SK-N-SH (cell line): ENCODE measurements around the gene PAK1. TPM values are rescaled to one million over a fixed set of nuclear protein-coding genes. Genes with fewer than 3 reads are reported as not detected.

ENCODE experiments used
- CTCF ChIA-PET: fragments of 300-600, 350-600 bp; formaldehyde crosslinking; extraction: SDS; loops from one replicate; lab custom pipeline; 2021; lab: Yijun Ruan, JAX
- POLR2A ChIA-PET: fragments of 350-600 bp; sonication (Branson Sonifier 250); formaldehyde crosslinking; extraction: SDS; loops from one replicate; lab custom pipeline; 2020; ENCODE audit warnings: antibody characterized with exemption, inconsistent platforms; lab: Yijun Ruan, JAX
- DNase-seq: peaks from one replicate; pipeline ENCODE4 v3.0.0; 2012
- H2AFZ ChIP-seq: fragments of 200-600 bp; sonication (generic); 2 replicates; pipeline ENCODE4 v1.8.1; 2016; ENCODE audit warnings: antibody characterized with exemption, mild to moderate bottlenecking, low read depth
- H3F3A ChIP-seq: fragments of 200-600 bp; sonication (generic); replicated peaks from 2 replicates; pipeline ENCODE3; 2016; ENCODE audit warnings: antibody characterized with exemption, mild to moderate bottlenecking; ENCODE audit not compliant: insufficient read depth
- H3K27ac ChIP-seq, 2 experiments: fragments of 200-500 bp in 1 of 2; fragments of 200-600 bp in 1 of 2; sonication (Bioruptor generic) in 1 of 2; sonication (generic), shearing (Covaris generic) in 1 of 2; 2 replicates each; pipeline versions ENCODE4 v1.5.1 to v1.6.1; 2014 to 2016; ENCODE audit warnings: low read depth in 2 of 2, inconsistent platforms in 1 of 2, low read length in 1 of 2, mild to moderate bottlenecking in 1 of 2, mixed read lengths in 1 of 2
- H3K27me3 ChIP-seq: fragments of 200-600 bp; sonication (generic), shearing (Covaris generic); 2 replicates; pipeline ENCODE4 v1.6.1; 2016; ENCODE audit warnings: mixed run types; ENCODE audit not compliant: insufficient read depth
- H3K36me3 ChIP-seq, 2 experiments: fragments of 200-500 bp in 1 of 2; fragments of 200-600 bp in 1 of 2; sonication (Bioruptor generic) in 1 of 2; sonication (generic) in 1 of 2; replicated peaks in 1 of 2; 2 replicates each; pipeline versions ENCODE3 to v1.5.1; 2014 to 2016; ENCODE audit warnings: low read length in 1 of 2, mild to moderate bottlenecking in 1 of 2; ENCODE audit not compliant: insufficient read depth in 2 of 2, control insufficient read depth in 1 of 2
- H3K4me1 ChIP-seq, 2 experiments: fragments of 200-500 bp in 1 of 2; fragments of 200-600 bp in 1 of 2; sonication (Bioruptor generic) in 1 of 2; sonication (generic), shearing (Covaris generic) in 1 of 2; 2 replicates each; pipeline versions ENCODE4 v1.5.1 to v1.6.1; 2014 to 2016; ENCODE audit warnings: low read depth in 1 of 2, low read length in 1 of 2, mixed run types in 1 of 2; ENCODE audit not compliant: insufficient read depth in 2 of 2, control insufficient read depth in 1 of 2
- H3K4me2 ChIP-seq: fragments of 200-600 bp; sonication (generic), shearing (Covaris generic); 2 replicates; pipeline ENCODE4 v1.6.1; 2017; ENCODE audit warnings: mixed run types
- H3K4me3 ChIP-seq, 2 experiments: fragments of 200-500 bp in 1 of 2; fragments of 200-600 bp in 1 of 2; sonication (Bioruptor generic) in 1 of 2; sonication (generic), shearing (Covaris generic) in 1 of 2; 2 replicates each; pipeline versions ENCODE4 v1.5.1 to v1.8.1; 2014 to 2016; ENCODE audit warnings: low read depth in 2 of 2, inconsistent platforms in 1 of 2, low read length in 1 of 2, mild to moderate bottlenecking in 1 of 2, mixed read lengths in 1 of 2, moderate library complexity in 1 of 2
- H3K79me2 ChIP-seq: fragments of 200-600 bp; sonication (generic); 2 replicates; pipeline ENCODE4 v1.8.1; 2017; ENCODE audit warnings: mild to moderate bottlenecking; ENCODE audit not compliant: insufficient read depth
- H3K9ac ChIP-seq: fragments of 200-600 bp; sonication (generic); 2 replicates; pipeline ENCODE4 v1.6.1; 2017; ENCODE audit warnings: mixed run types
- H3K9me2 ChIP-seq: fragments of 200-600 bp; sonication (generic); 2 replicates; pipeline ENCODE4 v1.6.1; 2017; ENCODE audit warnings: mixed run types
- H3K9me3 ChIP-seq: fragments of 200-600 bp; sonication (generic); 2 replicates; pipeline ENCODE4 v1.6.1; 2017; ENCODE audit warnings: mixed run types, mild to moderate bottlenecking, moderate library complexity
- H4K20me1 ChIP-seq: fragments of 200-600 bp; sonication (generic); 2 replicates; pipeline ENCODE4 v1.6.1; 2017; ENCODE audit warnings: mild to moderate bottlenecking, mixed run types; ENCODE audit not compliant: insufficient read depth
- CHD2 ChIP-seq: fragments of 150-350 bp; IDR thresholded peaks from 2 replicates; pipeline ENCODE4 v1.6.1; 2018; ENCODE audit warnings: low read length; ENCODE audit not compliant: partially characterized antibody
- ELF1 ChIP-seq: IDR thresholded peaks from 2 replicates; pipeline ENCODE4 v1.4.0; 2012
- EP300 ChIP-seq, 2 experiments: IDR thresholded peaks; 2 replicates each; pipeline versions ENCODE4 v1.4.0 to v1.6.1; 2012; ENCODE audit warnings: borderline replicate concordance in 1 of 2, low read depth in 1 of 2, low read length in 1 of 2
- FOXJ3 ChIP-seq: sonication (generic); formaldehyde crosslinking; IDR thresholded peaks from 2 replicates; pipeline ENCODE4 v1.5.1; 2020; ENCODE audit warnings: mild to moderate bottlenecking, missing genetic modification reagents
- FOXM1 ChIP-seq: IDR thresholded peaks from 2 replicates; pipeline ENCODE4 v1.4.0; 2012; ENCODE audit warnings: low read depth, mild to moderate bottlenecking
- MEF2A ChIP-seq: IDR thresholded peaks from 2 replicates; pipeline ENCODE4 v1.4.0; 2012; ENCODE audit warnings: low read depth, borderline replicate concordance
- MXI1 ChIP-seq: IDR thresholded peaks from 2 replicates; pipeline ENCODE4 v1.6.1; 2012; ENCODE audit warnings: mild to moderate bottlenecking, low read depth, low read length, improper control_type of control experiment
- NFIC ChIP-seq: IDR thresholded peaks from 2 replicates; pipeline ENCODE4 v1.4.0; 2012; ENCODE audit warnings: borderline replicate concordance
- RFX5 ChIP-seq: IDR thresholded peaks from 2 replicates; pipeline ENCODE4 v1.6.1; 2012; ENCODE audit warnings: mild to moderate bottlenecking, improper control_type of control experiment, low read length
- RXRA ChIP-seq: IDR thresholded peaks from 2 replicates; pipeline ENCODE4 v1.4.0; 2012; ENCODE audit warnings: low read depth, mild to moderate bottlenecking, borderline replicate concordance
- TAF1 ChIP-seq: IDR thresholded peaks from 2 replicates; pipeline ENCODE4 v1.6.1; 2012; ENCODE audit warnings: low read depth, mild to moderate bottlenecking, low read length, moderate library complexity, borderline replicate concordance
- TEAD4 ChIP-seq: IDR thresholded peaks from 2 replicates; pipeline ENCODE4 v1.4.0; 2012; ENCODE audit warnings: mild to moderate bottlenecking, borderline replicate concordance; ENCODE audit not compliant: insufficient read depth
- YY1 ChIP-seq: IDR thresholded peaks from 2 replicates; pipeline ENCODE4 v1.4.0; 2012; ENCODE audit warnings: low read depth, mild to moderate bottlenecking
- WGBS: methylation state at CpG from one replicate; pipeline ENCODE4 v1.1.6; 2017; ENCODE audit warnings: low lambda C conversion rate; 5-methylcytosine and 5-hydroxymethylcytosine counted together
- polyA plus RNA-seq, 3 experiments: library from polyadenylated mRNA; depleted of rRNA; stranded (reverse); fragments of >200 nt; gene quantifications; 2 replicates each; pipeline ENCODE4 v1.2.3, GENCODE V29; 2012
- TF ChIP-seq, protein P1 (sequence below): IDR thresholded peaks from 2 replicates; pipeline ENCODE4 v1.6.1; 2012; ENCODE audit warnings: mild to moderate bottlenecking, low read depth, low read length, moderate library complexity
- TF ChIP-seq, protein P2 (sequence below): fragments of 150-350 bp; IDR thresholded peaks from 2 replicates; pipeline ENCODE4 v1.6.1; 2017; ENCODE audit warnings: antibody characterized with exemption, low read length, low read depth, borderline replicate concordance
- TF ChIP-seq, protein P3 (sequence below): IDR thresholded peaks from 2 replicates; pipeline ENCODE4 v1.4.0; 2012; ENCODE audit warnings: low read depth
- TF ChIP-seq, protein P4 (sequence below): fragments of 150-350 bp; IDR thresholded peaks from 2 replicates; pipeline ENCODE4 v1.6.1; 2016; ENCODE audit warnings: mild to moderate bottlenecking, low read depth, low read length
- TF ChIP-seq, protein P5 (sequence below): IDR thresholded peaks from 2 replicates; pipeline ENCODE4 v1.4.0; 2012; ENCODE audit warnings: low read depth, borderline replicate concordance

The PAK1 gene
- polyA plus RNA-seq, 1 of the 3 experiments (the other 2 are of a cell fraction) = 17.9 TPM

DNA sequence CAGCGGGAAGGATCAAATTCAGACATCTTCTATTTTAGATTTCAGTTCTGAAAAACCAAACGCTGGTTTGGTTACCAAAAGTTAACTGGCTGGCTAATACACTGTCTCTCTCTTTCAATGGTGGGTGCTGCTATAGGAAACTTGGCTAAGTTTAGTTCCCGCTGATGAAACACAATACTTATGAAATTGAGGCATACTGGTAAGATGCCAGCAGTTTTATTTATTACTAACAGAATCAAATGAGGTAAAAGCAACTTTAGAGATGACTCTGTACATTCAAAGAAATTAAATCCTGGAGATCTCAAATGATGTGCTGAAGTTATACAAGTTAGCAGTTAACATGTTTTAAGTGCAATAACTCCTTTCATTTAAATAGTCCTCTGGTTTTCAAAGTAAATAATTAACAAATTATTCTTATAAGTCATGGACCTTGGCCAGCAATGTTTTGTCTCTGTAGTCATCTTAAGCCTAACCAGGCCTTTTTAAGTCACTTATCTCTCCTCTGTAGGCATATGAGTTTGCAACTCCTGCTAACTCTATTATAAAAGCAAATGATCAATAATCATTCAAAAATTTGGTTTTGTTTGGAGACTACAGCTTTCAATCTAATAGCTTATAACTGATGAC, 54.8 kb downstream of the PAK1 start:
- H3K9ac ChIP-seq = no peak overlapping the region
- ChIA-PET POLR2A (no interaction called here), CTCF (interaction anchor here (0.7 to 1.1 kb wide), 2 partner anchors 51 to 230 kb away, joined by 3 read pairs; no protein-coding TSS in a partner anchor)
- no peaks in the 10 kb centered on the region for H3K27me3 ChIP-seq
- no peaks in the 10 kb centered on the region for H3K36me3 ChIP-seq
- no peaks in the 10 kb centered on the region for H3K9me3 ChIP-seq
- H3K27ac ChIP-seq = no peak overlapping the region; a peak in 1 of 4 replicates
- no peaks in the 10 kb centered on the region for H3K79me2 ChIP-seq
- WGBS = 87% methylated on average over 3 of the region's 3 CpGs
- no peak overlapping the region for H2AFZ ChIP-seq
- H3K4me1 ChIP-seq = peaks cover 0 to 8% of the 10 kb centered on the region in 2 experiments; a peak in 1 of 4 replicates
- TF ChIP-seq, protein P1, sequence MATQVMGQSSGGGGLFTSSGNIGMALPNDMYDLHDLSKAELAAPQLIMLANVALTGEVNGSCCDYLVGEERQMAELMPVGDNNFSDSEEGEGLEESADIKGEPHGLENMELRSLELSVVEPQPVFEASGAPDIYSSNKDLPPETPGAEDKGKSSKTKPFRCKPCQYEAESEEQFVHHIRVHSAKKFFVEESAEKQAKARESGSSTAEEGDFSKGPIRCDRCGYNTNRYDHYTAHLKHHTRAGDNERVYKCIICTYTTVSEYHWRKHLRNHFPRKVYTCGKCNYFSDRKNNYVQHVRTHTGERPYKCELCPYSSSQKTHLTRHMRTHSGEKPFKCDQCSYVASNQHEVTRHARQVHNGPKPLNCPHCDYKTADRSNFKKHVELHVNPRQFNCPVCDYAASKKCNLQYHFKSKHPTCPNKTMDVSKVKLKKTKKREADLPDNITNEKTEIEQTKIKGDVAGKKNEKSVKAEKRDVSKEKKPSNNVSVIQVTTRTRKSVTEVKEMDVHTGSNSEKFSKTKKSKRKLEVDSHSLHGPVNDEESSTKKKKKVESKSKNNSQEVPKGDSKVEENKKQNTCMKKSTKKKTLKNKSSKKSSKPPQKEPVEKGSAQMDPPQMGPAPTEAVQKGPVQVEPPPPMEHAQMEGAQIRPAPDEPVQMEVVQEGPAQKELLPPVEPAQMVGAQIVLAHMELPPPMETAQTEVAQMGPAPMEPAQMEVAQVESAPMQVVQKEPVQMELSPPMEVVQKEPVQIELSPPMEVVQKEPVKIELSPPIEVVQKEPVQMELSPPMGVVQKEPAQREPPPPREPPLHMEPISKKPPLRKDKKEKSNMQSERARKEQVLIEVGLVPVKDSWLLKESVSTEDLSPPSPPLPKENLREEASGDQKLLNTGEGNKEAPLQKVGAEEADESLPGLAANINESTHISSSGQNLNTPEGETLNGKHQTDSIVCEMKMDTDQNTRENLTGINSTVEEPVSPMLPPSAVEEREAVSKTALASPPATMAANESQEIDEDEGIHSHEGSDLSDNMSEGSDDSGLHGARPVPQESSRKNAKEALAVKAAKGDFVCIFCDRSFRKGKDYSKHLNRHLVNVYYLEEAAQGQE = no peak
- TF ChIP-seq NFIC = no peak
- no peak for TF ChIP-seq ELF1
- no peak for TF ChIP-seq FOXM1
- TF ChIP-seq, protein P2, sequence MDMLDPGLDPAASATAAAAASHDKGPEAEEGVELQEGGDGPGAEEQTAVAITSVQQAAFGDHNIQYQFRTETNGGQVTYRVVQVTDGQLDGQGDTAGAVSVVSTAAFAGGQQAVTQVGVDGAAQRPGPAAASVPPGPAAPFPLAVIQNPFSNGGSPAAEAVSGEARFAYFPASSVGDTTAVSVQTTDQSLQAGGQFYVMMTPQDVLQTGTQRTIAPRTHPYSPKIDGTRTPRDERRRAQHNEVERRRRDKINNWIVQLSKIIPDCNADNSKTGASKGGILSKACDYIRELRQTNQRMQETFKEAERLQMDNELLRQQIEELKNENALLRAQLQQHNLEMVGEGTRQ = no peak
- no peak for TF ChIP-seq TEAD4
- TF ChIP-seq MXI1 = no peak
- TF ChIP-seq, protein P3, sequence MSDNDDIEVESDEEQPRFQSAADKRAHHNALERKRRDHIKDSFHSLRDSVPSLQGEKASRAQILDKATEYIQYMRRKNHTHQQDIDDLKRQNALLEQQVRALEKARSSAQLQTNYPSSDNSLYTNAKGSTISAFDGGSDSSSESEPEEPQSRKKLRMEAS = no peak
- no peak for TF ChIP-seq MEF2A
- no peak for TF ChIP-seq RXRA
- no peak for TF ChIP-seq FOXJ3
- TF ChIP-seq YY1 = no peak
- TF ChIP-seq, protein P4, sequence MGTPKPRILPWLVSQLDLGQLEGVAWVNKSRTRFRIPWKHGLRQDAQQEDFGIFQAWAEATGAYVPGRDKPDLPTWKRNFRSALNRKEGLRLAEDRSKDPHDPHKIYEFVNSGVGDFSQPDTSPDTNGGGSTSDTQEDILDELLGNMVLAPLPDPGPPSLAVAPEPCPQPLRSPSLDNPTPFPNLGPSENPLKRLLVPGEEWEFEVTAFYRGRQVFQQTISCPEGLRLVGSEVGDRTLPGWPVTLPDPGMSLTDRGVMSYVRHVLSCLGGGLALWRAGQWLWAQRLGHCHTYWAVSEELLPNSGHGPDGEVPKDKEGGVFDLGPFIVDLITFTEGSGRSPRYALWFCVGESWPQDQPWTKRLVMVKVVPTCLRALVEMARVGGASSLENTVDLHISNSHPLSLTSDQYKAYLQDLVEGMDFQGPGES = no peak
- TF ChIP-seq EP300 (IDR thresholded peaks at IDR 0.05; ENCODE audit: borderline replicate concordance in 1 of 2, low read depth in 1 of 2, low read length in 1 of 2) = no peak
- TF ChIP-seq TAF1 = no peak
- no peak for TF ChIP-seq RFX5
- TF ChIP-seq, protein P5, sequence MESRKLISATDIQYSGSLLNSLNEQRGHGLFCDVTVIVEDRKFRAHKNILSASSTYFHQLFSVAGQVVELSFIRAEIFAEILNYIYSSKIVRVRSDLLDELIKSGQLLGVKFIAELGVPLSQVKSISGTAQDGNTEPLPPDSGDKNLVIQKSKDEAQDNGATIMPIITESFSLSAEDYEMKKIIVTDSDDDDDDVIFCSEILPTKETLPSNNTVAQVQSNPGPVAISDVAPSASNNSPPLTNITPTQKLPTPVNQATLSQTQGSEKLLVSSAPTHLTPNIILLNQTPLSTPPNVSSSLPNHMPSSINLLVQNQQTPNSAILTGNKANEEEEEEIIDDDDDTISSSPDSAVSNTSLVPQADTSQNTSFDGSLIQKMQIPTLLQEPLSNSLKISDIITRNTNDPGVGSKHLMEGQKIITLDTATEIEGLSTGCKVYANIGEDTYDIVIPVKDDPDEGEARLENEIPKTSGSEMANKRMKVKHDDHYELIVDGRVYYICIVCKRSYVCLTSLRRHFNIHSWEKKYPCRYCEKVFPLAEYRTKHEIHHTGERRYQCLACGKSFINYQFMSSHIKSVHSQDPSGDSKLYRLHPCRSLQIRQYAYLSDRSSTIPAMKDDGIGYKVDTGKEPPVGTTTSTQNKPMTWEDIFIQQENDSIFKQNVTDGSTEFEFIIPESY = no peak
- TF ChIP-seq CHD2 = no peak
- DNase-seq = no peak
- H3K4me3 ChIP-seq = no peak overlapping the region
- no peaks in the 10 kb centered on the region for H3F3A ChIP-seq
- H3K4me2 ChIP-seq = no peak overlapping the region
- H3K9me2 ChIP-seq = no peaks in the 10 kb centered on the region
- no peaks in the 10 kb centered on the region for H4K20me1 ChIP-seq
